H9 (cell line): ENCODE data around the gene HEMGN. TPM values are rescaled to one million over a fixed set of nuclear protein-coding genes. Genes with fewer than 3 reads are reported as not detected.

ENCODE experiments used
- DNase-seq: peaks from one replicate; pipeline ENCODE4 v3.0.0-alpha.2; 2017
- H2AFZ ChIP-seq: one replicate; pipeline ENCODE4 v1.6.1; 2013; ENCODE audit warnings: mild to moderate bottlenecking, low read length, control low read depth, moderate library complexity
- H2AK5ac ChIP-seq: 2 replicates; pipeline ENCODE4 v1.6.1; 2013; ENCODE audit warnings: low read length, control low read depth, mixed read lengths; ENCODE audit not compliant: insufficient read length
- H2BK120ac ChIP-seq: one replicate; pipeline ENCODE4 v1.6.1; 2013; ENCODE audit warnings: low read depth, mild to moderate bottlenecking, low read length, control low read depth, inconsistent platforms; ENCODE audit not compliant: poor library complexity, severe bottlenecking
- H2BK12ac ChIP-seq: 2 replicates; pipeline ENCODE4 v1.6.1; 2013; ENCODE audit warnings: low read length, control low read depth, mixed read lengths, low read depth; ENCODE audit not compliant: insufficient read length
- H2BK15ac ChIP-seq: 2 replicates; pipeline ENCODE4 v1.6.1; 2013; ENCODE audit warnings: low read depth, low read length, control low read depth
- H2BK20ac ChIP-seq: one replicate; pipeline ENCODE4 v1.6.1; 2013; ENCODE audit warnings: low read depth, mild to moderate bottlenecking, low read length, control low read depth, inconsistent platforms; ENCODE audit not compliant: poor library complexity, severe bottlenecking
- H2BK5ac ChIP-seq: 2 replicates; pipeline ENCODE4 v1.6.1; 2013; ENCODE audit warnings: low read length, control low read depth, mixed read lengths; ENCODE audit not compliant: insufficient read length
- H3K14ac ChIP-seq: 2 replicates; pipeline ENCODE4 v1.6.1; 2013; ENCODE audit warnings: low read length, control low read depth; ENCODE audit not compliant: insufficient read depth
- H3K18ac ChIP-seq: 2 replicates; pipeline ENCODE4 v1.6.1; 2013; ENCODE audit warnings: low read depth, mild to moderate bottlenecking, mixed read lengths, low read length, control low read depth; ENCODE audit not compliant: insufficient read length
- H3K23ac ChIP-seq: 2 replicates; pipeline ENCODE4 v1.6.1; 2013; ENCODE audit warnings: low read length, control low read depth, mixed read lengths, low read depth; ENCODE audit not compliant: insufficient read length
- H3K23me2 ChIP-seq: 2 replicates; pipeline ENCODE4 v1.6.1; 2013; ENCODE audit warnings: low read depth, mild to moderate bottlenecking, mixed read lengths, low read length, control low read depth; ENCODE audit not compliant: insufficient read length, poor library complexity, severe bottlenecking
- H3K27ac ChIP-seq: 2 replicates; pipeline ENCODE4 v1.5.1; 2013; ENCODE audit warnings: low read length, control low read depth, mixed read lengths, low read depth; ENCODE audit not compliant: insufficient read length
- H3K27me3 ChIP-seq: 2 replicates; pipeline ENCODE4 v1.6.1; 2013; ENCODE audit warnings: low read length, control low read depth, inconsistent platforms; ENCODE audit not compliant: insufficient read depth
- H3K4ac ChIP-seq: 2 replicates; pipeline ENCODE4 v1.6.1; 2013; ENCODE audit warnings: low read depth, mild to moderate bottlenecking, control low read depth, inconsistent platforms, low read length, moderate library complexity
- H3K4me1 ChIP-seq: 2 replicates; pipeline ENCODE4 v1.6.1; 2013; ENCODE audit warnings: low read length, control low read depth, inconsistent platforms; ENCODE audit not compliant: insufficient read depth
- H3K4me2 ChIP-seq: 2 replicates; pipeline ENCODE4 v1.6.1; 2013; ENCODE audit warnings: low read length, control low read depth, mixed read lengths; ENCODE audit not compliant: insufficient read length, insufficient read depth
- H3K56ac ChIP-seq: 2 replicates; pipeline ENCODE4 v1.6.1; 2013; ENCODE audit warnings: low read depth, mild to moderate bottlenecking, mixed read lengths, low read length, control low read depth; ENCODE audit not compliant: insufficient read length
- H3K79me1 ChIP-seq: 2 replicates; pipeline ENCODE4 v1.6.1; 2013; ENCODE audit warnings: low read depth, mild to moderate bottlenecking, moderate library complexity, low read length, control low read depth, inconsistent platforms; ENCODE audit not compliant: insufficient read depth, poor library complexity, severe bottlenecking
- H3K79me2 ChIP-seq: 2 replicates; pipeline ENCODE4 v1.6.1; 2013; ENCODE audit warnings: low read length, control low read depth, inconsistent platforms; ENCODE audit not compliant: insufficient read depth
- H3K9ac ChIP-seq: 2 replicates; pipeline ENCODE4 v1.6.1; 2013; ENCODE audit warnings: low read length, control low read depth, mixed read lengths; ENCODE audit not compliant: insufficient read length; ENCODE audit errors: extremely low read depth
- H3K9me3 ChIP-seq: one replicate; pipeline ENCODE4 v1.6.1; 2013; ENCODE audit warnings: low read depth, low read length, inconsistent platforms; ENCODE audit not compliant: control insufficient read depth
- H3T11ph ChIP-seq: one replicate; pipeline ENCODE4 v1.6.1; 2013; ENCODE audit warnings: mild to moderate bottlenecking, low read length, control low read depth, inconsistent platforms
- H4K20me1 ChIP-seq: one replicate; pipeline ENCODE4 v1.6.1; 2013; ENCODE audit not compliant: control insufficient read depth, insufficient read length, insufficient read depth
- H4K5ac ChIP-seq: 2 replicates; pipeline ENCODE4 v1.6.1; 2013; ENCODE audit warnings: low read depth, mild to moderate bottlenecking, mixed read lengths, low read length, control low read depth; ENCODE audit not compliant: insufficient read length
- H4K8ac ChIP-seq: replicated peaks from 2 replicates; pipeline ENCODE4 v1.6.1; 2013; ENCODE audit warnings: low read length, control low read depth, mixed read lengths, low read depth; ENCODE audit not compliant: insufficient read length
- H4K91ac ChIP-seq: 2 replicates; pipeline ENCODE4 v1.6.1; 2013; ENCODE audit warnings: low read depth, mild to moderate bottlenecking, moderate library complexity, mixed read lengths, low read length, control low read depth; ENCODE audit not compliant: insufficient read length
- H3K27ac Mint-ChIP-seq, 3 experiments: 2 replicates in 2 of 3; 3 replicates in 1 of 3; pipeline ENCODE4 v1.8.0; 2020 to 2021; ENCODE audit warnings: mixed read lengths in 3 of 3, mild to moderate bottlenecking in 1 of 3, moderate library complexity in 1 of 3
- H3K27me3 Mint-ChIP-seq: 2 replicates; pipeline ENCODE4 v1.8.0; 2021; ENCODE audit warnings: low read depth, mild to moderate bottlenecking, moderate library complexity, mixed read lengths
- H3K36me3 Mint-ChIP-seq, 3 experiments: 2 replicates in 2 of 3; 3 replicates in 1 of 3; pipeline ENCODE4 v1.8.0; 2020 to 2021; ENCODE audit warnings: low read depth in 3 of 3, mixed read lengths in 3 of 3; ENCODE audit not compliant: insufficient read depth in 1 of 3
- H3K4me1 Mint-ChIP-seq, 2 experiments: 2 replicates each; pipeline ENCODE4 v1.8.0; 2020; ENCODE audit warnings: mixed read lengths in 2 of 2
- H3K4me3 Mint-ChIP-seq, 2 experiments: 2 replicates in 1 of 2; 3 replicates in 1 of 2; pipeline ENCODE4 v1.8.0; 2020 to 2021; ENCODE audit warnings: mild to moderate bottlenecking in 2 of 2, mixed read lengths in 2 of 2, moderate library complexity in 1 of 2
- H3K9me3 Mint-ChIP-seq, 2 experiments: 2 replicates in 1 of 2; 3 replicates in 1 of 2; pipeline ENCODE4 v1.8.0; 2020; ENCODE audit warnings: mild to moderate bottlenecking in 2 of 2, mixed read lengths in 2 of 2, moderate library complexity in 1 of 2
- WGBS: extraction: QIAGEN DNeasy Blood & Tissue Kit; methylation state at CpG from one replicate; pipeline ENCODE4 v1.1.7; 2013; ENCODE audit warnings: missing lambda C conversion rate, low lambda C conversion rate, mixed read lengths; ENCODE audit not compliant: insufficient read length; ENCODE audit errors: extremely low coverage; 5-methylcytosine and 5-hydroxymethylcytosine counted together
- total RNA-seq: library from RNA; stranded (reverse); gene quantifications from 2 replicates; pipeline ENCODE4 v1.2.1, GENCODE V29; 2021
- TF ChIP-seq, protein P1 (sequence below): fragments of 200-600 bp; sonication (generic); conservative IDR thresholded peaks from 3 replicates; pipeline ENCODE4 v1.8.0; 2021; ENCODE audit warnings: antibody characterized with exemption, mild to moderate bottlenecking

Gene HEMGN
- total RNA-seq, 1 experiment from 2014 or later, result not detected

DNA sequence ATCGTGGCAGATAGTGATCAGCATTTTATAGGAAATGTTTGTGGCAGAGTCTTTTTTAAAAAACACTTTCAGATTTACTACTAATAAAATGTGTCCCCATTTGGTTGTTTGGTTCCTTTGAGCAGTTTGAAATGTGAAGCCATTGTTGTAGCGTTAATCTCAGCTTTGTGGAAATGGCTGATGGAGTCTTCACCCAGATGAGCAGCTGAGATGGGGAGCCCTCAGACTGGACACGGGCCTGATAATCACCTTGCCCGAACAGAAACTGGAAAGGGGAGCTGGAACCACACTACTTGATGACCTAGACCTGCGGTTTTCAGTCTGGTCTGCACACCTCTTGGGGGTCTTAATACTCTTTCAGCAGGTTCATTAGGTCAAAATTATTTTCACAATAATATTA lies 24.6 kb upstream of the HEMGN start:
- WGBS, result no CpG with 5 or more reads among the region's 5 CpGs
- peaks cover 78% of the 10 kb centered on the region for H3K27me3 Mint-ChIP-seq

More for the DNA sequence above, 24.6 kb upstream of the HEMGN start:
- no peak overlapping the region for H3K14ac ChIP-seq
- no peak for DNase-seq
- Mint-ChIP-seq H3K36me3 (no peaks in the 10 kb centered on the region), H3K4me3 (no peak overlapping the region), H3K9me3 (no peaks in the 10 kb centered on the region), H3K27ac (no peak overlapping the region), H3K4me1 (peaks cover 0 to 5% of the 10 kb centered on the region in 2 experiments; a peak in 2 of 4 replicates)
- no peak overlapping the region for H3K23ac ChIP-seq
- H2BK20ac ChIP-seq, result no peak overlapping the region
- H3K18ac ChIP-seq, result no peak overlapping the region
- no peak overlapping the region for H4K5ac ChIP-seq
- H4K91ac ChIP-seq, result no peak overlapping the region
- H3K27ac ChIP-seq, result no peak overlapping the region
- no peak overlapping the region for H2AK5ac ChIP-seq
- peaks cover 2% of the 10 kb centered on the region; the same call in 1 of the 2 replicates for H3K27me3 ChIP-seq
- no peak overlapping the region for H3K9ac ChIP-seq
- H3K4me2 ChIP-seq, result no peak overlapping the region
- TF ChIP-seq, protein P1, sequence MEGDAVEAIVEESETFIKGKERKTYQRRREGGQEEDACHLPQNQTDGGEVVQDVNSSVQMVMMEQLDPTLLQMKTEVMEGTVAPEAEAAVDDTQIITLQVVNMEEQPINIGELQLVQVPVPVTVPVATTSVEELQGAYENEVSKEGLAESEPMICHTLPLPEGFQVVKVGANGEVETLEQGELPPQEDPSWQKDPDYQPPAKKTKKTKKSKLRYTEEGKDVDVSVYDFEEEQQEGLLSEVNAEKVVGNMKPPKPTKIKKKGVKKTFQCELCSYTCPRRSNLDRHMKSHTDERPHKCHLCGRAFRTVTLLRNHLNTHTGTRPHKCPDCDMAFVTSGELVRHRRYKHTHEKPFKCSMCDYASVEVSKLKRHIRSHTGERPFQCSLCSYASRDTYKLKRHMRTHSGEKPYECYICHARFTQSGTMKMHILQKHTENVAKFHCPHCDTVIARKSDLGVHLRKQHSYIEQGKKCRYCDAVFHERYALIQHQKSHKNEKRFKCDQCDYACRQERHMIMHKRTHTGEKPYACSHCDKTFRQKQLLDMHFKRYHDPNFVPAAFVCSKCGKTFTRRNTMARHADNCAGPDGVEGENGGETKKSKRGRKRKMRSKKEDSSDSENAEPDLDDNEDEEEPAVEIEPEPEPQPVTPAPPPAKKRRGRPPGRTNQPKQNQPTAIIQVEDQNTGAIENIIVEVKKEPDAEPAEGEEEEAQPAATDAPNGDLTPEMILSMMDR, result no peak
- H2BK5ac ChIP-seq, result no peak overlapping the region
- no peak overlapping the region for H2BK120ac ChIP-seq
- H3K4me1 ChIP-seq, result no peaks in the 10 kb centered on the region
- no peak overlapping the region for H3T11ph ChIP-seq
- H3K4ac ChIP-seq, result no peak overlapping the region
- no peak overlapping the region for H2BK15ac ChIP-seq
- H3K9me3 ChIP-seq, result no peaks in the 10 kb centered on the region
- H4K20me1 ChIP-seq, result no peaks in the 10 kb centered on the region
- no peak overlapping the region for H4K8ac ChIP-seq
- H3K56ac ChIP-seq, result no peak overlapping the region
- no peaks in the 10 kb centered on the region for H3K79me2 ChIP-seq
- no peak overlapping the region for H2BK12ac ChIP-seq
- H3K79me1 ChIP-seq, result no peaks in the 10 kb centered on the region
- H2AFZ ChIP-seq, result no peak overlapping the region
- no peaks in the 10 kb centered on the region for H3K23me2 ChIP-seq
